ENCODE data around the gene PDCD1LG2.
"Not testable (repeated sequence)": the region's sequence is repeated elsewhere in the genome, so short reads cannot be mapped to it uniquely, and the experiment has no call there.

Gene PDCD1LG2

DNA sequence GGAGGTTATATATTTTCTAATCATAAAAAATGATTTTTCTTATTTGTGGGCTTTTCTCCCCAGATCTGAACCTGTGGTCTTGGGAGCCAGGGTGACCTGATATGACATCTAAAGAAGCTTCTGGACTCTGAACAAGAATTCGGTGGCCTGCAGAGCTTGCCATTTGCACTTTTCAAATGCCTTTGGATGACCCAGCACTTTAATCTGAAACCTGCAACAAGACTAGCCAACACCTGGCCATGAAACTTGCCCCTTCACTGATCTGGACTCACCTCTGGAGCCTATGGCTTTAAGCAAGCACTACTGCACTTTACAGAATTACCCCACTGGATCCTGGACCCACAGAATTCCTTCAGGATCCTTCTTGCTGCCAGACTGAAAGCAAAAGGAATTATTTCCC, 59.6 kb downstream of the PDCD1LG2 start:
- no peak for DNase-seq

DNA sequence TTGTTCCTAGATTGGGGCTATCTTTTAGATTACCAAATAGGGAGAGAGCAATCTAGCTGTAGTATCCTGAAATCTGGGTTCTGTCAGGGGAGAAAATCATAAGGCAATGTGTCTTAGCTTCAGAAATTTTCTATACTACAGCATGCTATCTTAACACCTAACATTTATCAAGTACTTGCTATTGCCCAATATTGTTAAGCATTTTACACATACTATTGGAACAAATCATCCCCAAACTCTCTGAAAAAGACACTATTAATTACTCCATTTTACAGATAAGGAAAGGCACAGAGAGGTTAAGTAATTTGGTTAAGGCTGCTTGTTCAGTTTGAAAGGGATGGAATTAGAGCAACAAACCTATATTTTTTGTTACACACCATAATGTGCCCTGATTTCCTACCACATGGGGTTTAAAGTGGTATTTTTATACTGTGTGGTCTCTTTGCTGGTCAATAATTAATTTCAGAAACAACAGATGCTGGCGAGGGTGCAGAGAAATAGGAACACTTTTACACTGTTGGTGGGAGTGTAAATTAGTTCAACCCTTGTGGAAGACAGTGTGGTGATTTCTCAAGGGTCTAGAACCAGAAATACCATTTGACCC, 61.4 kb downstream of the PDCD1LG2 start:
- no peak for DNase-seq

DNA sequence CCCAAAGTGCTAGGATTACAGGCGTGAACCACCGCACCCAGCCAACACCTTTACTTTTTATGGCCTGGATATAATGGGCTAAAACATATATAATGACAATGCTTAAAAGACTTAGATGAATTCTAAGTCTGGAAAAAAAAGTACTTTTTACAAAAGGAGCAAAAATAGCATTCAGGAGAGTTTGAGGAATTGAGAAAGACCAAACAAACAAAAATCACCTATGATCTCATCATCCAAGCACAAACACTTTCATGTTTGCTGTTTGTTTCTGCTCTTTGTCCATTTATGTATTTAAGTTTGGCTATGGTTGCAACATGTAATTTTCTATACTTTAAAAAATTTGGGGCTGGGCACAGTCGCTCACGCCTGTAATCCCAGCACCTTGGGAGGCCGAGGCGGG, 63.8 kb downstream of the PDCD1LG2 start:
- no peak for DNase-seq

DNA sequence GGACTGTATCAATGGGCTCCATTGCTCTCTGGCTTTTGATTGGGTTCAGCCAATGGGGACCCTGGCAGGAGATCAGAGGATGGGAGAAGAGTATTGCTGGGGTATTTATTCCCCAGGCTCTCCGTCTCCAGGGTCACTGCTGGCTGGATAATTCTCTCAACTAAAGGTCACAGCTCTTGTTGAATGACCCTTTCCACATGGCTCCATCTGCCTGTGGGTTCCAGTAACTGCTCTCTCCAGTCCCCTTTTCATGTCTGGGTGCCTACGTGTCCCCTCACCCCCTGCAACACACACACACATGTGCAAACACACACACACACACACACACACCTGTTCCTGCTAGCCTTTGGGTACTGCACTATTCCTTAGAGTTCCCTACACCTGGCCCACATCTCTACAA, 64.7 kb downstream of the PDCD1LG2 start:
- DNase-seq, result no peak

DNA sequence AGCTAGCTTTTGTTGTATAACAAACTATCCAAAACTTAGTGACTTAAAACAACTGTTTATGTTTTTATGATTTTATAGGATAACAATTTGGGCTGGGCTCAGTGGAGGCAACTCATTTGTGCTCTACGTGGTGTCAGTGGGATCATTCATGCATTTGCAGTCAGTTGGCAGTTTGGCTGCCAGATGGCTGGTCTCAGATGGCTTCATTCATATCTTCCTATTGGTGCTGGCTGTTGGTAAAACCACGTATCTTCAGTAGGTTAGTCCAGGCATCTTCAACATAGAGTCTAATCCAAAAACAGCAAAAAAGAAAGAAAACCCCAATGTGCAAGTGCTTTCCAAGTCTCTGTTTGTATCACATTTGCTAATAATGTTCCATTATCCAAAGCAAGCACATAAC, 66.9 kb downstream of the PDCD1LG2 start:
- DNase-seq, result no peak

DNA sequence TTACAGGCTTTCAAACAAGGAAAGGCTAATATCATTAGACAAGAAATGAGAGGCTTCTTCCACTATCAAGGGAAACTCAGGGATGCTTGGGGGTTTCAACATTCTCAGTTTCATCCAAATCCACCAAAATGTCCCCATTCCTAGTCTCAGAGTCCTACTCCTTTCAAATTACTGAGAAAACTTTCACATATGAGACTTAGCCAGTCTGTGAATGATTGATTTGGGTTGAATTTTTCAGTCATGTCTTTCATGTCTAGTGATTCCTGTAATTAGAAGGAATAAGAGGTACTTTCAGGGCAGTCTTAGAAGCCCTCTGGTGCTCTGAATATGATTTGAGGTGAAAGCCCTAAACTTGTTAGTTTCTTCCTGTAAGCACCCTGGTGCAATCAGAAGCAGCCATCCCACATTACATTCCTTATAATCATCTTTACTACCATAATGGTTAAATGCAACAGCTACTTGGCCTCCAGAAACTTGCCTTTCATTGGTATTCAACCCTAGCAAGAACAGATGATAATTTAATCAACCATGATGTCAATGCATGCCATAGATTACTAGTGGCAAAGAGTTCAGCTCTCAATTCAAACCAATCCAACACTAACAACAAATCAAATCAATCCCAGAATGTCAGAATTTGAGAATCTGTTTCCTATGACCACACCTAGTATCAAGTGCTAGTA, 67.8 kb downstream of the PDCD1LG2 start:
- DNase-seq, result no peak

DNA sequence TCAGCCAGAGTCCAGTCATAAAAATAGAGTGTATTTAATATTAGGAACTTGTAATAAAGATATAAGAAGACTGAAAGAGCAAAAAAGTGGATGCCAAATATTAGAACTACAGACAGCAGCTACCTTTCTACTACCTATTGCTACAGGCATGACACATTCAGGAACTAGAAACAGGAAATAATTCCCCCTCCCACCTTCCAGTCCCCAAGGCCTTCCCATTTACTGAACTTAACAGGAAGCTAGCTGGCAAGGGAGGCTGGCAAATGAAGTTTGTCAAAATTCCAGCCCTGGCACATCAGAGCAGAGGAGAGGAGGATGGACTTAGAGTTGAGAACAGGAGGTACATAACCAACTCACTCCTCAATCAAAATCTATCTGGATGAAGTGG, 68.4 kb downstream of the PDCD1LG2 start:
- DNase-seq, result no peak

DNA sequence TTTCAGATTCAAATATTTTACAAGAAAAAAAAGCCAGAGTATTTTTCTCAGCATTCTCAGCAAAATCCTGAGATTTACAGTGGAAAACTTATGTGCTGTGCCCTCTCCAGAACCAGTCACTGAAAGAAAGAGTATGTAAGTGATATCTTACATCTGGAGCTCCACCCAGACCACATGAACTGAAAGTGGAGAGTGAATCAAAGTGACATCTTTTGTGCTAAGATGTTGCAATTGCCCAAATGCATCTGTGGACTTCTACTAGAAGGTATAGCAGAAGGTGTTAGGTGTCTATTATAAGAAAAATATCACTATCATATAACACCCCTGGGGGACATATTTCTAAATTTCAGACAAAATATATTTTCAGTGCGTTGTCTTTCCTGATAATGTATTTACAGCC, 69.5 kb downstream of the PDCD1LG2 start:
- no peak for DNase-seq

DNA sequence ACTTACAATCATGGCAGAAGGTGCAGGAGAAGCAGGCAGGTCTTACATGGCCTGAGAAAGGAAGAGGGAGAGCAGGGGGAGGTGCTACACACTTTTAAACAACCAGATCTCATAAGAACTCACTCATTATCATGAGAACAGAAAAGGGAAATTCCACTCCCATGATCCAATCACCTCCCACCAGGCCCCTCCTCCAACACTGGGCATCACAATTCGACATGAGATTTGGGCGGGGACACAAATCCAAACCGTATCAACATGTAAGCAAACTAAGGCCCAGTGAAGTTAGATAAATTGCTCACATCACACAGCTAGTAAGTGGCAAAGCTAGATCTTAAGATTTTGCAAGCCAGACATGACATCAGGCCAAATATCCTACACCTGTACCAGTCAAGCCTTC, 70.3 kb downstream of the PDCD1LG2 start:
- no peak for DNase-seq

DNA sequence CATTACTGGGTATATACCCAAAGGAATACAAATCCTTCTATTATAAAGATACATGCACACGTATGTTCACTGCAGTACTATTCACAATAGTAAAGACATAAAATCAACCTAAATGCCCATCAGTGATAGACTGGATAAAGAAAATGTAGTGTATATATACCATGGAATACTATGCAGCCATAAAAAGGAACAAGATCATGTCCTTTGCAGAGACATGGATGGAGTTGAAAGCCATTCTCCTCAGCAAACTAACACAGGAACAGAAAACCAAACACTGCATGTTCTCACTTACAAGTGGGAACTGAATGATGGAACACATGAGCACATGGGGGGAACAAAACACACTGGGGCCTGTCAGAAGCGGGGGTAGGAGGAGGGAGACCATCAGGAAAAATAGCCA, 71.4 kb downstream of the PDCD1LG2 start:
- DNase-seq, result not testable (repeated sequence)

DNA sequence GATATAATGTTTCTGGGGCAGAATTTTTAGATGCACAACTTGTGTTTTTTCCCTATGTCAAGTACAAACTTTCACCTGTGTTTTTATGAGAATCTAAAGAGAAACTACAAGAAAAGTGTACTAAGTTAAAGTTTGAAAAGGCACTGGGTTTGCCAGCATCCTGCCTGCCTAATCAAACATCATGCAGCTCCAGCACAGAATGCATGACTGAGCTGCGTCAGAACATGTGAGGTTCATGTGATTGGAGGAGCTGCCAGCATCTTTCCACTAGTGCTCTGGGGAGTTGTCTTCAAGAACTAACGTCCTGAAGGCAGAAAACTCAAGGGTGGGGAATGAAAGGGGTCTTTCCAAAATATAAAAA, 72.5 kb downstream of the PDCD1LG2 start:
- DNase-seq, result peak; percentile 73

DNA sequence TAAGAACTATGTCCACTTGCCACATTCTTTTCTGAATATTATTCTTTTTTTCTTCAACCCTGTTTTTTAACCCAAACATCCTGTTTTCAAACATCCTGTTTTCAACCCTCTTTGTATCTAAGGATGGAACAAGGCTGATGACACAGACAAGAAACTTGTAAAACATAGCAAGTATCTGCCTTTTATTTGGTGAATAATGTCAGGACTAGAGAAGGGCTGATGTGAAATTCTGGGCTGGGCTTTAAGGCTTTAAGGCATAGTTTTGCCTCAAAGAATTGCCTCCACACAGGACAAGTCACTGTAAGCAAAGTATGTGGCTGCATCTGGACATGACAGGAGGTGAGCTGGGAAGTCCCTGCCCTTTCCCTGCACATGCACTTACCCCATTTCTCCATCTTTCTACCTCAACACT, 76.1 kb downstream of the PDCD1LG2 start:
- DNase-seq, result no peak

DNA sequence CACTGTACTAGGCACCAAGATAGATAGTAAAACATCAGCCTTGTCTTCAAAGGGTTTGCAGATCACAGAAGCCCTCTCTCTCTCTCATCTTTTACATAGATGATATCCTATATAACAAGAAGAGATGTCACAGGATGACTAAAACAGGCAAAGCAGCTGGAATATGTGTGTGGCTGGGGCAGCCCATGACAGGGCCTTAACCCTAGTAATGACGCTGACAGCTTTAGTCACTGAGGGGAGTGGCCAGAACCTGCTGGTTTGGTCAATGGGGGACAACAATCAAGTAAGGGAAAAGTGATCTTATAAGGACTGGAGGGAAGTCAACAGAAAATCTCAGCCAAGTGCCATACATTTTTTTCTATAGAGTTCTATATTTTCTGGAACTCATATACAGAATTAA, 76.7 kb downstream of the PDCD1LG2 start:
- no peak for DNase-seq

DNA sequence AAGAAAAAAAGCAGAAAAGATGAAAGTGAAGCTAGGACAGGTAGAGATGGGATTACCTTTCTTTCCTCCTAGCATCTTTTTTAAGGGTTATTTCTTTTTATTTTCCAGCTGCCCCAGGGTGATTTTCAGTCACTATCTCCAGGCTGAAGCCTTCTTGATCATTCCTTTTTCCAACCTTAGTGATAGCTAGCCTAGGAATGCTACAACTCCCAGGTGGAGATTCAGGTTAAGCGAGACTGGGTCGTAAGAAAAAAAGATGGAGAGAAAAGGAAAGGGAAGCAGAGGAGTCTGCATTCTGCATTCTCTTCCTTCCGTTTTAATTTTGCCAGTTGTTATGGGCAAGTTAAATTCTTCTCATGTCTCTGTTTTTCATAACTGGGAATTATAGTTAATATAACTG, 81.9 kb downstream of the PDCD1LG2 start:
- no peak for DNase-seq

DNA sequence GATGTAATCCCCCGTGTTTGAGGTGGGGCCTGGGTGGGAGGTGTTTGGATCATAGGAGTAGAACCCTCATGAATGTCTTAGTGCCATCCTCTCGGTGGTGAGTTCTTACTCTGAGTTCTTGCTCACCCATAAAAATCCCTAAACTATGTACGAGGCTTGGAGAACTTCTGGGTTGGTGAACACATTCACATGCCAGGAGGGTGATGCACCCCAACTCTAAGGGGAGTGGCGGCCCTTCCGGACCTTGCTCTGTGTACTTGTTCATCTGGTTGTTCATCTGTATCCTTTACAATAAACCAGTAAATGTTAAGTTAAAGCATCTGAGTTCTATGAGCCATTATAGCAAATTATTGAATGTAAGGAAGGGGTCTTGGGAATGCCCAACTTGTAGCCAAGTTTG, 82.6 kb downstream of the PDCD1LG2 start:
- no peak for DNase-seq

DNA sequence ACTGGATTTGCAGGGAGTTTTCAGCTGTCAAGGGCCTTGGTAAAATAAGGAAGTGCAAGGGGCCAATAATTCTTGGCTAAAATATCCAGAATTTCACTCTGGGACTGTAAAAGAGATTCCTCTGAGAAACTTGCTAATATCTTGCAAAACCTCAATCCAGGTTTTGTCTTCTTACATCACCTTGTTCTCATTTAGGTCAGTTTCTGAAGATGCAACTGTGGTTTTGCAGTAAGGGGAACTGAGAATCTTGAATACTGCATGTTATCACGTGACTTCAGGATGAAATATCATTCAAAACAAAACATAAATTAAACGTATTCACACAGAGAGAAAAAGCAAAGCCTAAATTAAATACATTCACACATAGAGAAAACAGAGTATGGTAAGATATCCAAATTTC, 83.6 kb downstream of the PDCD1LG2 start:
- no peak for DNase-seq

DNA sequence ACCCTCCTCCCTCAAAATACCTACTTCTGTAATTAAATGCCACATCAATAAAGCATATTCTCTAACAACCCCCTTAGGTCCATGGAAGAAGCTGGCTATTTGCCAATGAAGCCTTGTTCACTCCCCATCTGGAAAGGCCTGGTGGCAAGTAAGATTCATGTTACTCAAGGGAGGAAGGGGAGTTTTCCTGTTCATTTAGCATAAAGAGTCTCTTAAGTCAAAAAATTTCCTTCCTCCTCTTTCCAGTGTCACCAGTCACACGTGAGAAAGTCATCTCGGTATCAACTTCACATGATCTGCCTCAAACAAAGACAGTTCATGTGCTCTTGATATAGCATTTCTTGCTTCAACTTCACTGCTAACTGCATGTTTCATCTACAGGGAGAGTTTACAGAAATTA, 85.8 kb downstream of the PDCD1LG2 start:
- no peak for DNase-seq

DNA sequence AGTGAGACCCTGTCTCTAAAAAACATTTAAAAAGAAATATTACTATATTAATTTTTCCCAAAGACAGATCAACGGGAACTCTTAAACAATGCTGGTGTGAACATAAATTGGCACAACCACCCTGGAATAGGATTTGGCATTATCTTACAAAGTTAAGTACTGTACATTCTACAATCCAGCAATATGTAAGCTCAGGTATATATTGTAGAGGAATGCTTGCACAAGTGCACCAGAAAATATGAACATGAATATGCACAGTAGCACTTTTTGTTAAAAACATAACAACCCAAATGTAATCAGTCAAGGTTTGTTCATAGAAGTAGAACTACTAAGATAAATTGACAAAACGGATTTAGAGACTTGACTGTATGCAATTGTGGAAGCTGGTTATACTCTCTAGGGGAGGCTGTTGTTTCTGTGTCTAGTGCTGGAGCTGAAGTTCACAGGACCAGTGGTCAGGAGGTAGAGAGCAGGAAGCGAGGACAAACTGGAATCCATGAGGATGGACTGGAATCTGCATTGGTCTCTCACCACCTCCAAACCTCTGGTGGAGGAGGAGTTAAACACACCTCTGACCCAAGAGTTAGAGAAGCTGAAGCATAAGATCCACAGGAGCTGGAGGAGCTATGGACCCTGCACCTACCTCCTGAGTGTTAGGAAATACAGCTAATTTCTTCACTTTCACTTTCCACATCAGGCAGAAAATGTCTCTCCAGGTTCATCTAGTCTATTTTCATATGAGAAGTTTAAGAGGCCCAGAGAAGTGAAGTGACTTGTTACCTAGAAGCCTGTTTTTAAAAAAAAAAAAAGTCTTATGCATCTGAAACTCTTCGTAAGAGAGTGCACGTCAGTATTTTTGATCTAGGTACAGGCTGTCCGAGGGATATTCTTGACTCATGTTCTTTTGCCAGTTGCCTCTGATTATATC, 98.2 kb downstream of the PDCD1LG2 start:
- DNase-seq, result no peak

DNA sequence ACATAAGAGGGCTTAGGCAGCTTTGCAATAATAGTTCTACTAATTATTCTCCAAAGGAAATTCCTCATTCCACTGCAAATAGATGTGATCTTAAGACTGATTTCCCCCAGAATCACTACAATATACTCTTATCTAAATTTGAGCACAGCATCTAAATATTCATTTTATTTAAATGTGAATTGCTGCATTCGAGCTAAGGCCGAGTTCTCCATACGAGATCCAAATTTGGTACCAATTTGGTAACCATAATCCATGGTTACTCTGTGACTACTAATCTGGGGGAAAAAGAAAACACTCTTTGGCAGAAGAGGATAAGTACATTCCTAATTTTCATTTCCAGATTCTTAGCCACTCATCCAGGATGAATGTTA, 98.9 kb downstream of the PDCD1LG2 start:
- no peak for DNase-seq

DNA sequence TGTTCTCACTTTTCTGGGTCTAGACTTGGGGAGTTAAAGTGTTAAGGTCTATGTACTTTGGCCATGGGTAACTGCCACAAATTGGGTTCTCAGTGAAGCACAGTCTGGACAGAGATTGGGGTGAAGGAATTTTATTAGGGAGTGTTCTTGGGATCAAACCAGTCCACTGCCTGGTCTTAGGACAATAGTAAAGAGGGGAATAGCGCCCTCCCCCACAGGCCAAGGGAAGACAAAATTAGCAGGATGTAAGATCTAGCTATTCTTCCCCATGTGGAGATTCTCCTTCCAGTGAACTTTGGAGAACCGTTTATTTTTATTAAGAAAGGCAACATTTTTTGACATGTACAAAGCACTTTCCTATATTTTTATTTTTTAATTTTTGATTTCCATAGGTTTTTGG, 100.2 kb downstream of the PDCD1LG2 start:
- DNase-seq, result no peak

DNA sequence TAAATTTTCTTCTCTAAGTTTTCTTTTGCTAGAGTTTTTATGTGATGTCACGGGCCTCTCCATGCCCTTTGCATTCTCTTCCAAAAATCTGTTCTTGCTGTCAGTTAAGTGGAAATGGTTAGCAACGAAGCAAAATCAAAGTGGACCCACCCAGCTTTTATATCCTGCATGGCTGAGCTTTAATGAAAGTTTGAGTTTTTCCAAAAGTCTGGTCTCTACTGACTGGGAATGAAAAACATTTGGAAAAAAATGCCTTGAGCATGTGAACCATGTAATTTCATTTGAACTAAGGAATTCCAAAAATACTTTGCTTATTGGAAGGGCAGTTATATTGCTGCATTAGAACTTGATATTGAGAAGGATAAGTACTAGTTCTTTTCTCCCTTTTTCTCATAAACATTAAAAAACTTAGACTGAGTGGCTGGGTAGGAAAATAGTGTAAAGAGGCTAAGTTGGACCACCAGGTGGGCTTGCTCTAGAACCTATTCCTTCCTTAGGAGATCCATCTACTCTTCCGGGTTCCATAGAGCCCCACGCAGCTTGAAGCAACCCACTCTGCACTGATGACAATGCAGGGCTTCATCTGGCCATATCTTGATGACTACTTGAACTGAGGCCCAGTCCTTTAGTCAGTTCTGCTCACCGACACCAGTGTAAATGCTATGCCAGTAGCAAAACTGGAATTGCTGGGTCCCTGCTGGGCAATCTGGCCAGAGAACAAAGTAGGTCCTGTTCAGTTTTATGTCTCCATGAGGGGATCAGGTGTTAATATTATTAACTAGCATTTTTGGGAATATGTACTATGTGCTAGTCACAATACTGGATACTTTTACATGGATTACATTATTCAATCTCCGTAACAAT, 101.2 kb downstream of the PDCD1LG2 start:
- DNase-seq, result no peak

DNA sequence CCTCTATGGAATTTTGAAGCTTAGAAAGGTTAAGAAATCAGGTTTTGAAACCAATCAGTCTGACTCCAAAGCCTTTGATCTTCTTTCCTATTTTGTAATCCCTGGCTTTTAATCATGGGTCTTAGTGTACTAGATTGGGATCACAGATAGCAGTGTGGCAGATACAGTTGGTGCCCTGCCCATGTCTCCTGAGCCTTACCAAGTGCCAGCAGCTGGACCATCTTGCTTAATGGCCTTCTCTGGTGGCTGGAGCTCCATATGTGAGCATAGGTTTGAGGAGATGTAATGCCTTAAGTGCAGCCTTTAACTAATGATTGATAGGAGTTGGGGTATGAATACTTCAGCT, 101.8 kb downstream of the PDCD1LG2 start:
- no peak for DNase-seq

DNA sequence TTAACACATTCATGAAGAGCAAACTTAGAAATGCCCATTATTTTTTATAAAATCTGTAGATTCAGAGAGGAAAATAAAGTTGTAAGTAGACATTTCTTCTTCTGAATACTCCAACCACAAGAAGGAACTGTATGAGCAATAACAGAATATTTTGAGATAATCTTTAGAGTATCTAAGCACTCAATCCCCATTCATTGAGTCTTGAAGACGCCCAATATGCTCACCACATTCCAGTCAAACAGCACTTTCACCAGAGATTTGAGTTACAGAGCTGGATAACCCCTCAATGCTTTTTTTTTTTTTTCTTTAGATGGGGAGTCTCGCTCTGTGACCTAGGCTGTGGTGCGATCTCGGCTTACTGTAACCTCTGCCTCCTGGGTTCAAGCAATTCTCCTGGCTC, 103.9 kb downstream of the PDCD1LG2 start:
- no peak for DNase-seq

All from eye (tissue), 1 donor.